HEK293T (cell line): ENCODE results near the gene ARG2.
"Not testable (repeated sequence)": the region's sequence is repeated elsewhere in the genome, so short reads cannot be mapped to it uniquely, and the experiment has no call there.

Experiments used
- ARNT ChIP-seq: fragments of 450-650 bp; IDR thresholded peaks from 2 replicates; pipeline ENCODE4 v1.6.1; 2017; ENCODE audit warnings: mild to moderate bottlenecking
- ELF4 ChIP-seq: fragments of 450-650 bp; IDR thresholded peaks from 2 replicates; pipeline ENCODE4 v1.6.1; 2017; ENCODE audit warnings: antibody characterized with exemption
- FOXA1 ChIP-seq: fragments of 450-650 bp; IDR thresholded peaks from 2 replicates; pipeline ENCODE4 v1.6.1; 2016; ENCODE audit warnings: mild to moderate bottlenecking
- SP1 ChIP-seq: fragments of 450-650 bp; IDR thresholded peaks from 2 replicates; pipeline ENCODE4 v1.6.1; 2017
- ZNF384 ChIP-seq: fragments of 450-650 bp; IDR thresholded peaks from 2 replicates; pipeline ENCODE4 v1.6.1; 2016

DNA sequence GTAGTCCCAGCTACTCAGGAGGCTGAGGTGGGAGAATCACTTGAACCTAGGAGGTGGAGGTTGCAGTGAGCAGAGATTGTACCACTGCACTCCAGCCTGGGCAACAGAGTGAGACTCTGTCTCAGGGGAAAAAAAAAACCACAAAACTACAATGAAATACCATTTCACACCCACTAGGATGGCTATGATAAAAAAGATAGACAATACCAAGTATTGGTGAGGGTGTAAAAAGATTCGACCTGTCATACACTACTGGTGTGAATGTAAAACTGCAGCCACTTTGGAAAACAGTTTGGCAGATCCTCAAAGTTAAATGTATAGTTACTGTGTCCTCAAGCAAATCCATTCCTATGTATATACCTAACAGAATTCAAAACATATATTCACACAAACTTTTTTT is 6.4 kb downstream of the ARG2 start:
- not testable (repeated sequence) for TF ChIP-seq ELF4, ZNF384, SP1, ARNT, FOXA1
